Ramos (cell line): ENCODE data around the gene S100Z.
"Not testable (repeated sequence)": the region's sequence is repeated elsewhere in the genome, so short reads cannot be mapped to it uniquely, and the experiment has no call there.

Experiments
- in situ Hi-C: fragments of 300-500 bp; cut with MboI; formaldehyde crosslinking; loops from one replicate; pipeline ENCODE4 v1.14.3; 2022; ENCODE audit warnings: low sequenced_read_pairs; ENCODE audit not compliant: unreplicated experiment

S100Z gene

DNA sequence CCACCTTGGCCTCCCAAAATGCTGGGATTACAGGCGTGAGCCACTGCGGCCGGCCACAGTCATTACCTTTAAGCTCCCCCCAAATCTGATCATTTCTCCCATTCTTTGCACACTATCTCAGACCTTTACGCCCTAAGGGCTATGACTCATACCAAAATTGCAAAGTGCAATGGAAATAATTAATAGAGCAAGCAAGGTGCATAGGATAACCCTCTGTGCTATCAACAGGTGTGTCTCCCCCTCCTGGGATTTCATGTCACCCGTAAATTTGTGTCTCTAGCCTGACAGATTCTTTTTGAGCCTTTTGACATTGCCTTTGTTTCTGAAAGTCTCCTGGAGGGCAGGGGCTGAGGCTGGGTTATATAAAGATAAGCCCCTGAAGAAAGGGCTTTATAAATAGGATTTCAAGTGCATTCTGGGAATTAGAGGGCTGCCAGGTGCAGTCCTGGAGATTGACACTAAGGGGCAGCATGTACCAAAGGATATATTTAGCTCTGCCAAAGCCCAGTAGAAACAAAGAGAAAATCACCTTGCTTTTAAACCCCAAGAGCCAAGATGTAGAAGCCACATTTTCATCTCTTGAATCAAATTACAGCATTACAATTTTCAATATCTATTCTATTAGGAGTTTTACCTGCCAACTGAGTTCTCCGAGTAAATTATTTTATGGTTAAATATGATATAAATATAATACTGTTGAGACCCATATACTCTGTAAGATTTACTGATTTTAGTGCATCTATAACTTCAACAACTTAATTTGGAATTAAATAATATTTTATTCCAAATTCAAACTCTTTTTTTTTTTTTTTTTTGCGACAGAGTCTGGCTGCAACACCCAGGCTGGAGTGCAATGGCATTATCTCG, 18.2 kb downstream of the S100Z start:
- in situ Hi-C loops, result no loop called here

DNA sequence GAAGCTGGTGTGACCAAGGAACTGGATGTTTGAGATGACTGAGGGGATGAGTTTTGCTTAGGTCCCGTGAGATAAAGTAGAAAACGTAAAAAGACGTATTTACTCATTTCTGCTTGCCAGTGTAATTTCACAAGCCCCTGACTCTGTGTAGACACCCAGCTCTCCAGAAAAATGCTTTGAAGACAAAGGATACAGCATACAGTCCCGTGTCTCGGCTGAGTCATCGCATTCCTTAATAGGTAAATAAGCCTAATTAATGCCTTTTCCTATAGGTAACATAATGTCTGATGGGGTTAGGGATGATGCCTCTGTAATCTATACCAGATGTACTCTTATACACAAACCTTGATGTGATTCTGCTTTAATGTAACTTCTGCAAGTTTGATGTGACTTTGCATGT, 20.2 kb downstream of the S100Z start:
- in situ Hi-C loops, result loop anchor here (10.0 kb wide), 2 partner anchors 145 to 215 kb away; partner anchors contain the start of gene ZBED3

GRCh38 chr5:76874088-76874581, 24.3 kb downstream of the S100Z start:
- in situ Hi-C loops, result loop anchor here (10.0 kb wide), 2 partner anchors 141 to 211 kb away; partner anchors contain the start of gene ZBED3

GRCh38 chr5:76888733-76889300, 39.0 kb downstream of the S100Z start:
- in situ Hi-C loops, result no loop called here

DNA sequence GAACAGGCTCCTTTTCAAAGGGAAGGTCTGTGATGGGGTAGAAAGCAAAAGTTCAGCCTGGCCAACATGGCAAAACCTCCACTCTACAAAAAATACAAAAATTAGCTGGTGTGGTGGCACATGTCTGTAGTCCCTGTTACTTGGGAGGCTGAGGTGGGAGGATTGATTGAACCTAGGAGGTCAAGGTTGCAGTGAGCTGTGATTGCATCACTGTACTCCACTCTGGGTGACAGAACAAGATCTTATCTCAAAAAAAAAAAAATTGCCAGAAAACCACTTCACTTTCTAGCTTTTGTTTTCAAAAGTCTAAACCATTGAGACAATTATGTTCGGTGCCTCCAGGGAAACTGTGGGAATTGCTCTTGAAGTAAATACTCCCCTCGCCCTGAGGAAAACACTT, 43.5 kb downstream of the S100Z start:
- in situ Hi-C loops, result no loop called here

DNA sequence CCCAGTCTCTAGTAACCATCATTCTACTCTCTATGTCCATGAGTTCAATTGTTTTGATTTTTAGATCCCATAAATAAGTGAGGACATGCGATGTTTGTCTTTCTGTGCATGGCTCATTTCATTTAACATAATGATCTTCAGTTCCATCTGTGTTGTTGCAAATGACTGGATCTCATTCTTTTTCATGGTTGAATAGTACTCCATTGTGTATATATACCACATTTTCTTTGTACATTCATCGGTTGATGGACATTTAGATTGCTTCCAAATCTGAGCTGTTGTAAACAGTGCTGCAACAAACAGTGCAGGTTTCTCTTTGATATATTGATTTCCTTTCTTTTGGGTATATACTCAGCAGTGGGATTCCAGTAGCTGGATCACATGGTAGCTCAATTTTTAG, 46.4 kb downstream of the S100Z start:
- in situ Hi-C loops, result no loop called here

GRCh38 chr5:76901522-76901921, 51.7 kb downstream of the S100Z start:
- in situ Hi-C loops, result no loop called here

GRCh38 chr5:76908166-76908565, 58.4 kb downstream of the S100Z start:
- in situ Hi-C loops, result no loop called here

GRCh38 chr5:76910344-76910933, 60.6 kb downstream of the S100Z start:
- in situ Hi-C loops, result not testable (repeated sequence)

GRCh38 chr5:76914671-76915070, 64.9 kb downstream of the S100Z start:
- in situ Hi-C loops, result not testable (repeated sequence)

GRCh38 chr5:76918539-76918938, 68.7 kb downstream of the S100Z start:
- in situ Hi-C loops, result no loop called here

GRCh38 chr5:76920491-76920890, 70.7 kb downstream of the S100Z start:
- in situ Hi-C loops, result no loop called here

GRCh38 chr5:76926329-76927105, 76.7 kb downstream of the S100Z start:
- in situ Hi-C loops, result no loop called here

- in situ Hi-C loops, result no loop called here
These were observed 78.1 kb downstream of the S100Z start for GRCh38 chr5:76927961-76928360.

DNA sequence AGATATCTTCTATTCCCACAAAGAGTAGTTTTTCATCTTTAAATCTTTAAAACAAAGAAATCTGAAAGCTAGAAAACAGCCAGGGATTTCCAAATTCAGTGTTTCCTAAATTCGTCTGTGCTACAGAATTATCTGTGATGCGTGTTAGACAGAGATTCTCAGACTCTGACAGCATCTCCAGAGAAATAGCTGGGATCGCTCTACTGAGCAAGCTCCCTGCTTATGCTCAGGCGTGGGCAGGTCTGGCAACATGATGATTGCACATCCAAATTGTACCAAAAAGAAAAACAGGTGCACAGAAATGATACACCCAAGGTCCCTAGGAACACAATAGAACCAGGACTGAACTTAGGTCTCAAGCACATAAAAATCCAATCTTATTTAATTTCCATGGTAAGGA, 80.3 kb downstream of the S100Z start:
- in situ Hi-C loops, result no loop called here

DNA sequence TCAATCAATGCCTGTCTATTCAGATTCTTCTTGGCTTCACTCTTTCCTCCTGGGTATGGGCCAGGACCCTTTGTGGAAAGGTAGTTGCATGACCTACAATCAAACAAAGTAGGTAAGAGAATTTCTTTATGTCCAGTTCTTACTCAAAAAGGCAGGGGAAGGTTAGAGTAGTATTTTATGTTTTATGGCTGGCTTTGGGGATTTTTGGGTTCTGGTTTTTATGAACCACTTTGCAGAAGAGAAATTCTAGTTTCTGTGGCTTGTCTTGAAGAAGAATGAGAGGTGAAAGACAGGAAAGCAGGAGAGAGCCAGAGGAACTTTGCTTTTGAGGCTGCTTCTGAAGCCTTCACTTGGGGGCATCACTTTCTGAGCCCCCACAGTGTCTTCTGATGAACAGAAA, 88.4 kb downstream of the S100Z start:
- in situ Hi-C loops, result no loop called here

GRCh38 chr5:76941000-76941399, 91.2 kb downstream of the S100Z start:
- in situ Hi-C loops, result no loop called here

DNA sequence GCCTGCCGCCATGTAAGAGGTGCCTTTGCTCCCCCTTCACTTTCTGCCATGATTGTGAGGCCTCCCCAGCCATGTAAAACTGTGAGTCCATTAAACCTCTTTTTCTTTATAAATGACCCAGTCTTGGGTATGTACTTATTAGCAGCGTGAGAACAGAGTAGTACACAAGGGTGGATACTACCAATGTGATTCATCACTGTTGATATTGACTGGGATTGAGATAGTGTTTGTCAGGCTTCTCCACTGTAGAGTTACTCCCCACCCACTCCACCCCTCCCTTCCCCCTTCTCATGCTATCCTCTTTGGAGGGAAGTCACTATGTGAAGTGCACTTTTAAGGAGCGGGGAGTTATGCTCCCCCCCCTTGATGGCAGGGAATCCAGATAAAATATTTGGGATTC, 91.6 kb downstream of the S100Z start:
- in situ Hi-C loops, result no loop called here

DNA sequence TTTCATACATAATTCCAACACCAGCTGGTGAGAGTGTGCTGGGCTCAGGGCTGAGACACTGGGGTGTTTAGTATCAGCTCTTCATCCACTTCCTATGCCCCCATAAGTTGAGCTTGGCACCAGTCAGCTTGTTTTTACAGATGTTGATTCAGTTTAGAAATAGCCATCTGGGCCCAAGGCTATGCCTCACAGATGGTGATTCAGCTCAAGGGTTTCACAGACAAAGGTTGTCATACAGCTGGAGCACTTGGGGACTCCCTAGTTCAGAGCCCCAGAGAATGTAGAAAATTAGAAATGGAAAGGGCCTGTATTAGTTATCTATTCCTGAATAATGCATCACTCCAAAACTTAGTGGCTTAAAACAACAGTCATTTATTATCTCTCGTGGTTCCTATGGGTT, 92.8 kb downstream of the S100Z start:
- in situ Hi-C loops, result no loop called here

DNA sequence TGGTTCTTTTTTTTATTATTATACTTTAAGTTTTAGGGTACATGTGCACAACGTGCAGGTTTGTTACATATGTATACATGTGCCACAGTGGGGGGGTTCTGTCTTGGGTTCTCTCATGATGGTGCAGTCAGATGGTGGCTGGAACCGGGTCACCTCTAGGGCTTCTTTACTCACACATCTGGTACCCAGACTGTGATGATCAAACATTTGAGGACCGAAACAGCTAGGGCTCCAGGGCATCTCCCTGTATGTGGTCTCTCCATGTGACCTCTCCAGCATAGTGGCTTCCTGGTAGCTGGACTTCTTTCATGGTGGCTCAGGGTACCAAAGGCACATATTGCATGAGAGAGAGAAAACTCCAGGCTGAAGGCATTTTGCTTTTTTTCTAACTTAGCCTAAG, 93.2 kb downstream of the S100Z start:
- in situ Hi-C loops, result no loop called here
